Neural cell (in vitro differentiated cells): Measurements from ENCODE around the gene TSFM. TPM values are rescaled to one million over a fixed set of nuclear protein-coding genes. Genes with fewer than 3 reads are reported as not detected.

Experiments
- H2AFZ ChIP-seq: fragments of 200-600, 300-800 bp; sonication (generic), shearing (Covaris generic); 2 replicates; pipeline ENCODE4 v1.6.0; 2014; ENCODE audit warnings: low read depth, mild to moderate bottlenecking, antibody characterized with exemption, low read length, moderate library complexity
- H3F3A ChIP-seq: fragments of 200-600 bp; shearing (Covaris generic); 2 replicates; pipeline ENCODE4 v1.6.1; 2016; ENCODE audit warnings: mild to moderate bottlenecking, moderate library complexity, mixed read lengths, antibody characterized with exemption, low read length; ENCODE audit not compliant: insufficient read depth, poor library complexity, severe bottlenecking
- H3K27ac ChIP-seq: fragments of 200-600, 300-800 bp; sonication (generic), shearing (Covaris generic); 2 replicates; pipeline ENCODE4 v1.5.1; 2014; ENCODE audit warnings: mild to moderate bottlenecking, low read length, moderate library complexity
- H3K27me3 ChIP-seq: fragments of 300-800, 200-600 bp; sonication (generic), shearing (Covaris generic); 2 replicates; pipeline ENCODE4 v1.6.0; 2014; ENCODE audit warnings: mild to moderate bottlenecking, low read depth, low read length, moderate library complexity; ENCODE audit not compliant: insufficient read depth
- H3K36me3 ChIP-seq: fragments of 300-800, 200-600 bp; sonication (generic), shearing (Covaris generic); 2 replicates; pipeline ENCODE4 v1.5.1; 2014; ENCODE audit warnings: mild to moderate bottlenecking, antibody characterized with exemption, low read length, moderate library complexity; ENCODE audit not compliant: insufficient read depth
- H3K4me2 ChIP-seq: fragments of 300-800, 200-600 bp; sonication (generic), shearing (Covaris generic); 2 replicates; pipeline ENCODE4 v1.6.0; 2014; ENCODE audit warnings: mild to moderate bottlenecking, low read length
- H3K4me3 ChIP-seq: fragments of 300-800, 200-600 bp; sonication (generic), shearing (Covaris generic); 2 replicates; pipeline ENCODE4 v1.5.1; 2014; ENCODE audit warnings: mild to moderate bottlenecking, low read length, moderate library complexity
- H3K79me2 ChIP-seq: fragments of 200-600 bp; shearing (Covaris generic); replicated peaks from 2 replicates; pipeline ENCODE4 v1.6.0; 2014; ENCODE audit warnings: mild to moderate bottlenecking, low read length, moderate library complexity; ENCODE audit not compliant: insufficient read depth
- H3K9ac ChIP-seq: fragments of 300-800, 200-600 bp; sonication (generic), shearing (Covaris generic); 2 replicates; pipeline ENCODE4 v1.6.1; 2016; ENCODE audit warnings: mild to moderate bottlenecking, low read length, mixed read lengths
- H3K9me2 ChIP-seq: fragments of 200-600 bp; shearing (Covaris generic); 2 replicates; pipeline ENCODE4 v1.6.1; 2016; ENCODE audit warnings: mild to moderate bottlenecking, low read length, mixed read lengths; ENCODE audit not compliant: insufficient read depth
- H3K9me3 ChIP-seq: fragments of 200-600, 300-800 bp; sonication (generic), shearing (Covaris generic); 2 replicates; pipeline ENCODE4 v1.6.1; 2016; ENCODE audit warnings: mild to moderate bottlenecking, mixed run types, low read length, moderate library complexity, mixed read lengths
- H4K20me1 ChIP-seq: fragments of 200-600 bp; shearing (Covaris generic); 2 replicates; pipeline ENCODE4 v1.6.1; 2016; ENCODE audit warnings: mild to moderate bottlenecking, mixed run types; ENCODE audit not compliant: insufficient read depth
- EP300 ChIP-seq: fragments of 450-650 bp; conservative IDR thresholded peaks from 2 replicates; pipeline ENCODE4 v1.6.1; 2014; ENCODE audit warnings: antibody characterized with exemption, mild to moderate bottlenecking, moderate library complexity; ENCODE audit not compliant: poor library complexity, severe bottlenecking
- EZH2 ChIP-seq: fragments of 200-600, 300-800 bp; shearing (Covaris generic), sonication (generic); IDR thresholded peaks from 2 replicates; pipeline ENCODE4 v1.6.1; 2014; ENCODE audit warnings: antibody characterized with exemption, low read length, borderline replicate concordance, mild to moderate bottlenecking; ENCODE audit not compliant: insufficient read depth, poor library complexity, severe bottlenecking
- MXI1 ChIP-seq: fragments of 450-650 bp; conservative IDR thresholded peaks from 2 replicates; pipeline ENCODE4 v1.6.1; 2014; ENCODE audit warnings: antibody characterized with exemption, mild to moderate bottlenecking; ENCODE audit not compliant: poor library complexity, severe bottlenecking
- POLR2AphosphoS5 ChIP-seq: IDR thresholded peaks from 2 replicates; pipeline ENCODE4 v1.6.1; 2012
- RAD21 ChIP-seq: fragments of 450-650 bp; conservative IDR thresholded peaks from 2 replicates; pipeline ENCODE4 v1.6.1; 2014; ENCODE audit warnings: antibody characterized with exemption, mild to moderate bottlenecking, moderate library complexity
- SMC3 ChIP-seq: fragments of 450-650 bp; conservative IDR thresholded peaks from 2 replicates; pipeline ENCODE4 v1.6.1; 2014; ENCODE audit warnings: antibody characterized with exemption, mild to moderate bottlenecking, moderate library complexity; ENCODE audit not compliant: poor library complexity
- TAF1 ChIP-seq: IDR thresholded peaks from 2 replicates; pipeline ENCODE4 v1.6.1; 2012; ENCODE audit warnings: low read depth
- polyA plus RNA-seq: library from polyadenylated mRNA; depleted of rRNA; stranded (reverse); fragments of >200 nt; gene quantifications from 2 replicates; pipeline ENCODE4 v1.2.3, GENCODE V29; 2014
- TF ChIP-seq, protein P1 (sequence below): IDR thresholded peaks from 2 replicates; pipeline ENCODE4 v1.6.1; 2012; ENCODE audit warnings: borderline replicate concordance
- TF ChIP-seq, protein P2 (sequence below): fragments of 450-650 bp; IDR thresholded peaks from 2 replicates; pipeline ENCODE4 v1.5.1; 2014; ENCODE audit warnings: antibody characterized with exemption, mild to moderate bottlenecking, moderate library complexity; ENCODE audit not compliant: poor library complexity, severe bottlenecking

TSFM gene
- polyA plus RNA-seq, 1 donor from 2014 or later = 37.8 TPM

GRCh38 chr12:57767876-57768275 is 14.7 kb upstream of the TSFM start:
- Histone ChIP-seq H3K4me3 (no peak overlapping the region), H3K27me3 (peaks cover 49% of the 10 kb centered on the region), H3F3A (no peaks in the 10 kb centered on the region), H3K9me3 (no peaks in the 10 kb centered on the region), H3K4me2 (no peak overlapping the region), H3K9me2 (no peaks in the 10 kb centered on the region), H4K20me1 (no peaks in the 10 kb centered on the region), H3K9ac (no peak overlapping the region), H3K27ac (no peak overlapping the region), H3K79me2 (no peaks in the 10 kb centered on the region), H2AFZ (no peak overlapping the region), H3K36me3 (no peaks in the 10 kb centered on the region)
- no peak for TF ChIP-seq MXI1
- no peak for TF ChIP-seq EZH2
- TF ChIP-seq EP300 = no peak
- TF ChIP-seq SMC3 = no peak
- no peak for TF ChIP-seq TAF1
- TF ChIP-seq POLR2AphosphoS5 = no peak

DNA sequence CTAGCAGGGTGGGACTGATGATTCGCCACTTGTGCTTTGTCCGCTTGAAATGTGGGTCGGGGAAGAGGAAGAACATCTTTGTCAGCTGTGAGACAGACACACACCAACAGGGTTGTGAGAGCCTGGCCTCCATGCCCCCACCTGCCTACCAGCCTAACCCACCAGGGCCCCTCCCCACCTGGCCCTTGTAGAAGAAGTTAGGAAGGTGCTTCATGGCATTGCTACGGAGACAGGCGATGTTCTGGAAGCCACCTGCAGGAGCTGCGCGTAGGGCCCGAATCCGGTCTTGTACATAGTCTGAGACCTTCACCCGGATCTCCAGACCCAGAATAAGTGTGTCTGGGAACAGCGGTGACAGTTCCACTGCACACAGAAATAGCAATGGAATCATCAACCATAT is 13.0 kb upstream of the TSFM start:
- no peak overlapping the region for H3K4me2 ChIP-seq
- H3K9me2 ChIP-seq = no peaks in the 10 kb centered on the region
- H3K9me3 ChIP-seq = no peaks in the 10 kb centered on the region
- no peaks in the 10 kb centered on the region for H3F3A ChIP-seq
- no peak overlapping the region for H3K27ac ChIP-seq
- H2AFZ ChIP-seq = no peak overlapping the region
- H3K79me2 ChIP-seq = no peaks in the 10 kb centered on the region
- no peak overlapping the region for H3K4me3 ChIP-seq
- peaks cover 32% of the 10 kb centered on the region for H3K27me3 ChIP-seq
- TF ChIP-seq EZH2 (no peak), POLR2AphosphoS5 (no peak), TAF1 (no peak), RAD21 (no peak), EP300 (no peak), MXI1 (no peak), SMC3 (no peak)
- TF ChIP-seq, protein P1, sequence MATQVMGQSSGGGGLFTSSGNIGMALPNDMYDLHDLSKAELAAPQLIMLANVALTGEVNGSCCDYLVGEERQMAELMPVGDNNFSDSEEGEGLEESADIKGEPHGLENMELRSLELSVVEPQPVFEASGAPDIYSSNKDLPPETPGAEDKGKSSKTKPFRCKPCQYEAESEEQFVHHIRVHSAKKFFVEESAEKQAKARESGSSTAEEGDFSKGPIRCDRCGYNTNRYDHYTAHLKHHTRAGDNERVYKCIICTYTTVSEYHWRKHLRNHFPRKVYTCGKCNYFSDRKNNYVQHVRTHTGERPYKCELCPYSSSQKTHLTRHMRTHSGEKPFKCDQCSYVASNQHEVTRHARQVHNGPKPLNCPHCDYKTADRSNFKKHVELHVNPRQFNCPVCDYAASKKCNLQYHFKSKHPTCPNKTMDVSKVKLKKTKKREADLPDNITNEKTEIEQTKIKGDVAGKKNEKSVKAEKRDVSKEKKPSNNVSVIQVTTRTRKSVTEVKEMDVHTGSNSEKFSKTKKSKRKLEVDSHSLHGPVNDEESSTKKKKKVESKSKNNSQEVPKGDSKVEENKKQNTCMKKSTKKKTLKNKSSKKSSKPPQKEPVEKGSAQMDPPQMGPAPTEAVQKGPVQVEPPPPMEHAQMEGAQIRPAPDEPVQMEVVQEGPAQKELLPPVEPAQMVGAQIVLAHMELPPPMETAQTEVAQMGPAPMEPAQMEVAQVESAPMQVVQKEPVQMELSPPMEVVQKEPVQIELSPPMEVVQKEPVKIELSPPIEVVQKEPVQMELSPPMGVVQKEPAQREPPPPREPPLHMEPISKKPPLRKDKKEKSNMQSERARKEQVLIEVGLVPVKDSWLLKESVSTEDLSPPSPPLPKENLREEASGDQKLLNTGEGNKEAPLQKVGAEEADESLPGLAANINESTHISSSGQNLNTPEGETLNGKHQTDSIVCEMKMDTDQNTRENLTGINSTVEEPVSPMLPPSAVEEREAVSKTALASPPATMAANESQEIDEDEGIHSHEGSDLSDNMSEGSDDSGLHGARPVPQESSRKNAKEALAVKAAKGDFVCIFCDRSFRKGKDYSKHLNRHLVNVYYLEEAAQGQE = no peak
- TF ChIP-seq, protein P2, sequence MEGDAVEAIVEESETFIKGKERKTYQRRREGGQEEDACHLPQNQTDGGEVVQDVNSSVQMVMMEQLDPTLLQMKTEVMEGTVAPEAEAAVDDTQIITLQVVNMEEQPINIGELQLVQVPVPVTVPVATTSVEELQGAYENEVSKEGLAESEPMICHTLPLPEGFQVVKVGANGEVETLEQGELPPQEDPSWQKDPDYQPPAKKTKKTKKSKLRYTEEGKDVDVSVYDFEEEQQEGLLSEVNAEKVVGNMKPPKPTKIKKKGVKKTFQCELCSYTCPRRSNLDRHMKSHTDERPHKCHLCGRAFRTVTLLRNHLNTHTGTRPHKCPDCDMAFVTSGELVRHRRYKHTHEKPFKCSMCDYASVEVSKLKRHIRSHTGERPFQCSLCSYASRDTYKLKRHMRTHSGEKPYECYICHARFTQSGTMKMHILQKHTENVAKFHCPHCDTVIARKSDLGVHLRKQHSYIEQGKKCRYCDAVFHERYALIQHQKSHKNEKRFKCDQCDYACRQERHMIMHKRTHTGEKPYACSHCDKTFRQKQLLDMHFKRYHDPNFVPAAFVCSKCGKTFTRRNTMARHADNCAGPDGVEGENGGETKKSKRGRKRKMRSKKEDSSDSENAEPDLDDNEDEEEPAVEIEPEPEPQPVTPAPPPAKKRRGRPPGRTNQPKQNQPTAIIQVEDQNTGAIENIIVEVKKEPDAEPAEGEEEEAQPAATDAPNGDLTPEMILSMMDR = no peak
- no peaks in the 10 kb centered on the region for H4K20me1 ChIP-seq
- no peak overlapping the region for H3K9ac ChIP-seq
- H3K36me3 ChIP-seq = no peaks in the 10 kb centered on the region
